ENCODE data around the gene TBC1D2.

The TBC1D2 gene

GRCh38 chr9:98215271-98215670 is 40.2 kb downstream of the TBC1D2 start:
- no peak for DNase-seq

GRCh38 chr9:98214811-98215210 is 40.6 kb downstream of the TBC1D2 start:
- DNase-seq: no peak

- no peak for DNase-seq
Measured at GRCh38 chr9:98211260-98211659, 44.2 kb downstream of the TBC1D2 start.

GRCh38 chr9:98210435-98210834 is 45.0 kb downstream of the TBC1D2 start:
- DNase-seq: no peak

- DNase-seq: no peak
Measured at GRCh38 chr9:98209530-98209929, 45.9 kb downstream of the TBC1D2 start.

GRCh38 chr9:98208635-98209034 is 46.8 kb downstream of the TBC1D2 start:
- DNase-seq: no peak

GRCh38 chr9:98207606-98208005 is 47.8 kb downstream of the TBC1D2 start:
- no peak for DNase-seq

GRCh38 chr9:98206754-98207153 is 48.7 kb downstream of the TBC1D2 start:
- no peak for DNase-seq

- no peak for DNase-seq
Measured at GRCh38 chr9:98204692-98205091, 50.8 kb downstream of the TBC1D2 start.

- DNase-seq: no peak
Measured at GRCh38 chr9:98203153-98203552, 52.3 kb downstream of the TBC1D2 start.

- no peak for DNase-seq
Measured at GRCh38 chr9:98202252-98202651, 53.2 kb downstream of the TBC1D2 start.

- no peak for DNase-seq
Measured at GRCh38 chr9:98201749-98202148, 53.7 kb downstream of the TBC1D2 start.

- DNase-seq: no peak
Measured at GRCh38 chr9:98201102-98201501, 54.3 kb downstream of the TBC1D2 start.

GRCh38 chr9:98199388-98200033 is 55.9 kb downstream of the TBC1D2 start:
- DNase-seq: no peak

- DNase-seq: no peak
Measured at GRCh38 chr9:98195671-98196070, 59.8 kb downstream of the TBC1D2 start.

GRCh38 chr9:98193336-98193944 is 62.0 kb downstream of the TBC1D2 start:
- DNase-seq: no peak

GRCh38 chr9:98192503-98193335 is 62.7 kb downstream of the TBC1D2 start, which contains the start of gene CORO2A:
CORO2A (minus strand) TSS chr9:98192637; CDS start chr9:98157660, 34,977 bp downstream.
- peak; percentile 58 to 85 (median 65) for DNase-seq

- DNase-seq: peak in 4 of 5 experiments; percentile 3 to 49 (median 21)
Measured at GRCh38 chr9:98191671-98192502, 63.6 kb downstream of the TBC1D2 start.

- no peak for DNase-seq
Measured at GRCh38 chr9:98191181-98191608, 64.3 kb downstream of the TBC1D2 start.

- no peak for DNase-seq
Measured at GRCh38 chr9:98190757-98191105, 64.7 kb downstream of the TBC1D2 start.

GRCh38 chr9:98189412-98189811 is 66.0 kb downstream of the TBC1D2 start:
- no peak for DNase-seq

GRCh38 chr9:98187926-98188325 is 67.5 kb downstream of the TBC1D2 start:
- DNase-seq: no peak

GRCh38 chr9:98186236-98186635 is 69.2 kb downstream of the TBC1D2 start:
- DNase-seq: no peak
